ENCODE measurements around the gene KCTD14. TPM values are rescaled to one million over a fixed set of nuclear protein-coding genes. Genes with fewer than 3 reads are reported as not detected.

KCTD14 gene
- total RNA-seq, 1 experiment from 2014 or later, result 12.5 TPM

GRCh38 chr11:78010755-78011154 is 12.3 kb downstream of the KCTD14 start:
- Histone ChIP-seq H4K5ac (ENCODE audit: insufficient read length, low read depth, low read length) (no peak overlapping the region), H3K23ac (ENCODE audit: insufficient read length, low read depth, low read length) (no peak overlapping the region), H3K9me3 (ENCODE audit: control insufficient read depth, low read depth, low read length) (no peaks in the 10 kb centered on the region), H3K27me3 (ENCODE audit: insufficient read depth, low read length) (no peaks in the 10 kb centered on the region), H3K79me2 (ENCODE audit: insufficient read depth, low read length) (no peaks in the 10 kb centered on the region), H3K79me1 (ENCODE audit: insufficient read depth, low read depth, low read length, poor library complexity, severe bottlenecking) (no peaks in the 10 kb centered on the region), H2BK120ac (ENCODE audit: low read depth, low read length, poor library complexity, severe bottlenecking) (no peak overlapping the region), H3K14ac (ENCODE audit: insufficient read depth, low read length) (no peak overlapping the region), H2AFZ (ENCODE audit: low read length) (no peak overlapping the region), H4K91ac (ENCODE audit: insufficient read length, low read depth, low read length) (no peak overlapping the region), H4K8ac (replicated peaks; ENCODE audit: insufficient read length, low read depth, low read length) (no peak overlapping the region), H3T11ph (ENCODE audit: low read length) (no peak overlapping the region), H3K9ac (ENCODE audit: extremely low read depth, insufficient read length, low read length) (no peak overlapping the region), H3K27ac (ENCODE audit: insufficient read length, low read depth, low read length) (no peak overlapping the region), H2BK15ac (ENCODE audit: low read depth, low read length) (no peak overlapping the region), H2BK12ac (ENCODE audit: insufficient read length, low read depth, low read length) (no peak overlapping the region), H2AK5ac (ENCODE audit: insufficient read length, low read length) (no peak overlapping the region), H3K56ac (ENCODE audit: insufficient read length, low read depth, low read length) (no peak overlapping the region), H3K23me2 (ENCODE audit: insufficient read length, low read depth, low read length, poor library complexity, severe bottlenecking) (no peaks in the 10 kb centered on the region), H2BK20ac (ENCODE audit: low read depth, low read length, poor library complexity, severe bottlenecking) (no peak overlapping the region), H3K4me2 (ENCODE audit: insufficient read depth, insufficient read length, low read length) (no peak overlapping the region), H3K4me1 (ENCODE audit: insufficient read depth, low read length) (no peaks in the 10 kb centered on the region), H3K4ac (ENCODE audit: low read depth, low read length) (no peak overlapping the region), H4K20me1 (ENCODE audit: control insufficient read depth, insufficient read depth, insufficient read length) (no peaks in the 10 kb centered on the region), H2BK5ac (ENCODE audit: insufficient read length, low read length) (no peak overlapping the region), H3K18ac (ENCODE audit: insufficient read length, low read depth, low read length) (no peak overlapping the region)
- TF ChIP-seq CTCF (conservative IDR thresholded peaks at IDR 0.05), result no peak
- no CpG with 5 or more reads among the region's 6 CpGs for WGBS (ENCODE audit: extremely low coverage, insufficient read length, low lambda C conversion rate)
- no peak for DNase-seq
- peaks cover 2 to 5% (median 3%) of the 10 kb centered on the region in 3 experiments; a peak in 6 of 7 replicates for H3K36me3 Mint-ChIP-seq (ENCODE audit: insufficient read depth in 1 of 3, low read depth in 3 of 3)
- no peak overlapping the region for H3K4me3 Mint-ChIP-seq
- no peaks in the 10 kb centered on the region; the same call in 1 of the 2 replicates for H3K27me3 Mint-ChIP-seq (ENCODE audit: low read depth)
- no peaks in the 10 kb centered on the region for H3K4me1 Mint-ChIP-seq
- H3K9me3 Mint-ChIP-seq, result no peaks in the 10 kb centered on the region
- H3K27ac Mint-ChIP-seq, result no peak overlapping the region
